AG04449 (cell line): Measurements from ENCODE around the gene PLEKHG4B.
"Not testable (repeated sequence)": the region's sequence is repeated elsewhere in the genome, so short reads cannot be mapped to it uniquely, and the experiment has no call there.

Experiments used
- CTCF ChIA-PET: fragments of 350-600 bp; formaldehyde crosslinking; extraction: SDS; loops from one replicate; lab custom pipeline; 2021; ENCODE audit warnings: antibody characterized with exemption; lab: Yijun Ruan, JAX
- POLR2A ChIA-PET: fragments of 400-600, 350-600 bp; formaldehyde crosslinking; extraction: SDS; loops from one replicate; lab custom pipeline; 2020; ENCODE audit warnings: antibody characterized with exemption, inconsistent platforms; lab: Yijun Ruan, JAX
- DNase-seq: peaks from one replicate; pipeline ENCODE4 v3.0.0-alpha.2; 2010; ENCODE audit warnings: low read depth, low spot score
- H3K4me3 ChIP-seq: 2 replicates; pipeline ENCODE4 v1.5.1; 2011; ENCODE audit warnings: low read depth, mild to moderate bottlenecking, control low read depth, low read length
- CTCF ChIP-seq: IDR thresholded peaks from one replicate; pipeline ENCODE4 v1.5.1; 2011; ENCODE audit warnings: mild to moderate bottlenecking, moderate library complexity, low read length, control low read depth, inconsistent platforms; ENCODE audit not compliant: insufficient read depth; ENCODE audit errors: missing control alignments

The PLEKHG4B gene

GRCh38 chr5:213803-214395 lies 121.9 kb downstream of the PLEKHG4B start:
- TF ChIP-seq CTCF: no peak
- no peak overlapping the region for H3K4me3 ChIP-seq
- CTCF ChIA-PET: interaction anchor here (0.7 kb wide), 1 partner anchor 23 kb away, joined by 3 read pairs; the partner anchor contains the start of gene LRRC14B
- POLR2A ChIA-PET: no interaction called here
- DNase-seq: no peak

DNA sequence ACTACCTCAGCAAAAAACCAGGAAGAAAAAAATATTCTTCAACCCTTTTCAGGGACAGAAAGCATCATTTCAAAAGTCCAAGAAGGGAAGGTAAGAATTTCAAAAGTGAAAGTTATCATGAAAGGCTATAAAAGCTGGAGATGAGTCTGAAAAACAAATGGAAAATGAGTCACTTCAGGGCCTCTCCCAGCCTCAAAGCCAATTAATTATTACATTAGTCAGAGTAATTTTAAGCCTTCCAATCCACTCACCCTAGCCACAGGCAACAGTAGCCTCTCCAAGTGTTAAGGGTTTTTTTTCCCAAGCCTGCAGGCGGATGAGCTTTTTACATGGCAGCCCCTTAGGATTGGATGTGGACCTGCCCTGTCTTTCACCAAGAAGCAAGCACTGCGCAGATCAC lies 123.3 kb downstream of the PLEKHG4B start:
- CTCF ChIA-PET, H3K4me3 ChIP-seq, POLR2A ChIA-PET: not testable (repeated sequence)
- peak; percentile 2 for DNase-seq

DNA sequence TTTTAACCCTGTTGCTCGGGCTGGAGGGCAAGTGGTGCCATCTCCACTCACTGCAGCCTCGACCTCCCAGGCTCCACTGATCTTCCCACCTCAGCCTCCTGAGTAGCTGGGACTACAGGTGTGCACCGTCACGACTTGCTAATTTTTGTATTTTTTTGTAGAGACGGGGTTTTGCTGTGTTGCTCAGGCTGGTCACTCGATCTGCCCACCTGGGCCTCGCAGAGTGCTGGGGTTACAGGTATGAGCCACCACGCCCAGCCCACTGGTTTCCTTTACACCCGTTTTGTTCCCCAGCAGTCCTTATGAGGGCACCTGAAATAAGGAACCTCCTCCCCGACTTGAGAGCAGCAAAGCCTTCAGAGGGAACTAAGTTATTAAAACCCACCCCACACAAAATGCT lies 124.1 kb downstream of the PLEKHG4B start:
- CTCF ChIA-PET, POLR2A ChIA-PET, DNase-seq, H3K4me3 ChIP-seq: not testable (repeated sequence)

DNA sequence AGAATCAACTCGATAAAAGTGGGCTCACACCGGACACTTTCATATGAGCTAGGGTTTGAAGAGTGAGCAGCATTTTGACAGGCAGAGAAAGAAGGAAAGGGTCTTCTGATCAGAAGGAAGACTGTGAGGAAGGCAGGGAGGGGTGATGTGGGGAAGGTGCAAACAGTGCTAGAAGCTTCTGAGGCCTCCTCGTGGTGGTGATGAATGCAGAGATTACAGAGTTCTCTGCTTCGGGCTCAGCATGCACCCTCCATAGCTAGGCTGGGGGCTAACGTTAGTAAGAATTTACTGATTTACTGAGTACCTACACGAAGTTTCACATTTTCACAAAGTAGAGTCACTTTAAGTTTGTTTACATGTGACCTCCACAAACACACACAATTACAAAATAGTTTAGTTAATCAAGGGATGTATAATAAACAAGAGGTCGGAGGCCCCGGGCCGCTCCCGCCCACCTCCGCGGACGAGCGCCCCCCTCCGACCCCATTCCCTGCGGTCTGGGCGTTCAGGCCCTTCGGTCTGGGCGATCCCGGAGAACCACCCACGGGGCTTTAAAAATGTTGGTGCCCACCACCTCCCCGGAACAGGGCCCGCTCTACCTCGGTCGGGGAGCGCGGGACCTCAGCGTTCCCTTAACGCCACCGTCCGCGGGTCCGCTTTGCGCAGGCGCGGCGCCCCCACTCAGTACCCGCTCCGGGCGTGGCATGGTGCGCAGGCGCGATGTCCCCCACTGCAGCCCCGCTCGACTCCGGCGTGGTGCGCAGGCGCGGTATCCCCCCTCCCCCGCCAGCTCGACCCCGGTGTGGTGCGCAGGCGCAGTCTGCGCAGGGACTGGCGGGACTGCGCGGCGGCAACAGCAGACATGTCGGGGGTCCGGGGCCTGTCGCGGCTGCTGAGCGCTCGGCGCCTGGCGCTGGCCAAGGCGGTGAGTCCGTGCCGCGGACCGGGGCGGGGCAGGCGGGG lies 125.8 kb downstream of the PLEKHG4B start, which contains the start of the genes CCDC127 and SDHA:
Gene CCDC127, minus strand, starts transcription at position 660 of the 963 bp plus-strand sequence. CDS start 1,304 bp downstream, outside the sequence.
Gene SDHA, plus strand, starts transcription at position 827 of the 963 bp plus-strand sequence. Its CDS starts 36 bp downstream, at position 863.
- H3K4me3 ChIP-seq: peak within 1 kb of the TSS; percentile 83
- POLR2A ChIA-PET: interaction anchor here (0.6 to 1.0 kb wide), 2 partner anchors 54 to 127 kb away, joined by 3 to 5 read pairs; partner anchors contain the start of gene PDCD6
- peak; percentile 51 for TF ChIP-seq CTCF
- peak; percentile 14 for DNase-seq
- CTCF ChIA-PET: interaction anchor here (0.6 to 3.1 kb wide), 3 partner anchors 14 to 29 kb away, joined by 3 to 13 read pairs (median 3); no protein-coding TSS in a partner anchor

DNA sequence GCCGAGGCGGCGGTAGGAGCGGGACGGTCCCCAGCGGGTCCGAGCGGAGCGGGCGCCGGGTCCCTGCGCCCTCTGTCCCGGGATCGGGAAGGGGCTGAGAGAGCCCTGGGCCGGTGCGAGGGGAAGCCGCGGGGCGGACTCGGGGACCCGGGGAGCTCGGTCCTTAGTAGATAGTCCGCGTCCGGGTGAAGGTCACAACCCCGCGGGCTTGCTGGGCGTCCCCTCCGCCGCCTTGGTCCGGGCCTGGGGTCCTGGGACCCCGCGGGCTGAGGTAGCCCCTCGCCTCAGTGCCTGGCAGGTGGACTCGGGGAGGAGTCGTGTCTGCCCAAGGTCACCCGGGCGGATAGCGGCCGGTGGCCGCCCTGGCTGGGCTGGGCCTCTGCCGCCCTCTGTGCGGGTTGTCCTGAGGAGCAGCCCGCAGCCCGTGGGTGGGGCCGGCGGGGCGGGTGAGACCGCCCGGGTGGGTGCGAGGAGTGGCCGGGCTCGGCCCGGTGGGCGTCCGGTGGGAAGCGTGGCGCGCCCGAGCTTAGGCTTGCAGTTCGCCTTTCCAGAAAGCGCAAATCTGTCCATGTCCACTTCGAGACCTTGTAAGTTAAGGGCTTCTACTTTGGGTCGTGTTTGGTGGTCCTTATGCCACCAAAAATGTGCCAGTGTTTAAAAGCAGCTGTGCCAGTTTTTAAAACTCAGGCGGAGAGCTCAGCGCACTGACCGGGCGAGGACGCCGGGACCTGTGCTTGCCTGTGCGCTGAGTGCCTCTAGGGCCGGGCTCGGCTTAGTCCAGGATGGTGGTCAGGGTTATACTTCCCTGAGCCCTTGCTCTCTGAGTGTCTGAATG lies 126.7 kb downstream of the PLEKHG4B start:
- no peak for DNase-seq
- ChIA-PET CTCF (interaction anchor here (0.6 to 3.1 kb wide), 3 partner anchors 13 to 170 kb away, joined by 3 to 13 read pairs (median 3); no protein-coding TSS in a partner anchor), POLR2A (interaction anchor here (0.6 to 1.0 kb wide), 2 partner anchors 53 to 128 kb away, joined by 3 to 5 read pairs; partner anchors contain the start of gene PDCD6)
- no peak for TF ChIP-seq CTCF
- peak overlapping the region; percentile 83 for H3K4me3 ChIP-seq

DNA sequence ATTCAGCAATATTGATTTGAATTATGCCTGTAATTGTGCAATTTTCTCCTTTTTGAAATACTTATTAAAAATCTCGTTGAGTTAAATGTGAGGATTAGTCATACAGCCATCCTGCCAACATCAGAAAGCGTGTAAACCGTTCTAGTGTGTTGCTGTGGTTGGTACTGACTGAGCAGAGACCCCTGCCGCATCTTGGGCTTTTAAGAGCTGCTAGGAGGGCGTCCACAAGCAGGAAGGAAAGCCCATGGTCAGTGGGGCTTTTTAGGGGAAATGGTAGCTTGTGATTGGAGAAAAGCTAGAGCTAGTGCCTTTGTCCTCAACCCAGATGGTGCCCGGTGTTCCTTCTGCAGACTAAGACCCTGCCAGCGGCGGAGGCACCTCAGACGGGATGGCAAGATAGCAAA lies 127.5 kb downstream of the PLEKHG4B start:
- DNase-seq: peak; percentile 1
- peak overlapping the region; percentile 83 for H3K4me3 ChIP-seq
- ChIA-PET CTCF (interaction anchor here (1.1 to 3.1 kb wide), 2 partner anchors 31 to 171 kb away, joined by 3 to 13 read pairs; no protein-coding TSS in a partner anchor), POLR2A (interaction anchor here (0.6 kb wide), 1 partner anchor 27 kb away, joined by 3 read pairs; no protein-coding TSS in a partner anchor)
- TF ChIP-seq CTCF: no peak
